ENCODE measurements around the gene TIMM9. TPM values are rescaled to one million over a fixed set of nuclear protein-coding genes. Genes with fewer than 3 reads are reported as not detected.

Gene TIMM9, protein sequence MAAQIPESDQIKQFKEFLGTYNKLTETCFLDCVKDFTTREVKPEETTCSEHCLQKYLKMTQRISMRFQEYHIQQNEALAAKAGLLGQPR
- 10 to 100 TPM; 35.4 to 84.5 TPM for total RNA-seq

DNA sequence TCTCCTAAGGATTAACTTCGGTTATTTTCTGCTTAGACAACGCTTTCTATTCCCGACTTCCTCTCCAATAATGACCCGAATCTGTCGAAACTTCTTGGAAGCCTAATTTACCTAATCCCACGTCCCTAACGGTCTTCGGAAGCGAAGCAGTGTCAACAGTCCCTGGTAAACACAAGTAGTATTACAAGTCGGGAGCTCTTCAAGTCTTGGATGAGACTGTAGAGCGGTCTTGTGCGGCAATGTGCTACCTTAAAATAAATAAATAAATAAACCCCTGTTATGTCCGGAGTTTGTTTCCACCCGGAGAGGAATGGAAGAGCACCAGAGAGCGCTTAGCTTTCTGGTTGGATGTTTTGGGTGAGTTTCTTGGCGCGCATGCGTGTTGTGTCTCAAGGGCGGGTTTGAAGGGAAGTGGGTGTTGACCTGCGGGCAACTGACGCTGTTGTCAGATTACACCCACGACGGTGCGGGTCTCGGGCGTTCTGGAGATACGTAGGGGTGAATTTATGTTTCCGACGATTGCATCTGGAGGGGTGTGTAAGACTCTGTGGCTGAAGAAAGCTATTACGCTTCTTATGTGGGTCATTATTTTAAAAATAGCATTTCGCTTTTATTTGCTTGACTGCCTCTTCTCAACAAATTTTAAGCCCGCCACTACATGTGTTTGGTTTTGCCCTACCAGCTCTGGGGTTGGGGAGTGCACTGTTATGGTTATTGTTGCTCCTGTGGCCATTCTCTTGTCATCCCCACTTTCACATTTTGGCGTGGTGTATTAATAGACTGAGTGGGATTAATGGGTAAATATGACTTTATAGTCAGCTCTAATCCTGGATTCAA is at the start of gene TIMM9, which contains the start of gene KIAA0586:
Gene TIMM9 (minus strand): TSS at position 251 of the 837 bp plus-strand sequence. CDS start 15,586 bp downstream, outside the sequence.
Gene KIAA0586 (plus strand): TSS at position 439 of the 837 bp plus-strand sequence. CDS start 546 bp downstream, outside the sequence.
- no peaks in the 10 kb centered on the region for H3K27me3 ChIP-seq
- H3K4me1 ChIP-seq = peaks cover 0 to 28% of the 10 kb centered on the region in 2 donors
- peaks cover 19% of the 10 kb centered on the region for H3K36me3 ChIP-seq
- peak within 1 kb of the TSS; percentile 92 to 97 for H3K27ac ChIP-seq
- DNase-seq (ENCODE audit: low spot score) = peak; percentile 97
- peak within 1 kb of the TSS; percentile 85 to 87 for H3K4me3 ChIP-seq
- H3K9me3 ChIP-seq = no peaks in the 10 kb centered on the region
- TF ChIP-seq, protein P1, sequence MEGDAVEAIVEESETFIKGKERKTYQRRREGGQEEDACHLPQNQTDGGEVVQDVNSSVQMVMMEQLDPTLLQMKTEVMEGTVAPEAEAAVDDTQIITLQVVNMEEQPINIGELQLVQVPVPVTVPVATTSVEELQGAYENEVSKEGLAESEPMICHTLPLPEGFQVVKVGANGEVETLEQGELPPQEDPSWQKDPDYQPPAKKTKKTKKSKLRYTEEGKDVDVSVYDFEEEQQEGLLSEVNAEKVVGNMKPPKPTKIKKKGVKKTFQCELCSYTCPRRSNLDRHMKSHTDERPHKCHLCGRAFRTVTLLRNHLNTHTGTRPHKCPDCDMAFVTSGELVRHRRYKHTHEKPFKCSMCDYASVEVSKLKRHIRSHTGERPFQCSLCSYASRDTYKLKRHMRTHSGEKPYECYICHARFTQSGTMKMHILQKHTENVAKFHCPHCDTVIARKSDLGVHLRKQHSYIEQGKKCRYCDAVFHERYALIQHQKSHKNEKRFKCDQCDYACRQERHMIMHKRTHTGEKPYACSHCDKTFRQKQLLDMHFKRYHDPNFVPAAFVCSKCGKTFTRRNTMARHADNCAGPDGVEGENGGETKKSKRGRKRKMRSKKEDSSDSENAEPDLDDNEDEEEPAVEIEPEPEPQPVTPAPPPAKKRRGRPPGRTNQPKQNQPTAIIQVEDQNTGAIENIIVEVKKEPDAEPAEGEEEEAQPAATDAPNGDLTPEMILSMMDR (IDR thresholded peaks at IDR 0.05) = no peak

DNA sequence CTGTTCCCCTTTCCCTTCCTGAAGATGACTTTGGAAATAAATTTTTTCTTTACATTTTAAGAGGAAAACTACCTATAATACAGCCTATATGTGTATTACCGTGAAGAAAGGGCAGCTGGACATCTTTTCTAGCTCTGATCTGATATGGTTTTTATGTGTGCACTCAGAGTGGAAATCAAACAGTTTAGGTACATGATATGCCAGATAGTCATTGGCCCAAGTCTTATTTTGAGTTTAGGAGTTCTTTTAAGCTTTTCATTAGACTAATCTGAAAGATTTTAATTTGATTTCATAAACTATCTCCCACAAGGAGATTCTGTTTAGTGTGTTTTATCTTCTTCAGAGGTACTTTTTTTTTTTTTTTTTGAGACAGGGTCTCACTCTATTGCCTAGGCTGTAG is 49.0 kb upstream of the TIMM9 start:
- TF ChIP-seq, protein P1 (IDR thresholded peaks at IDR 0.05) = no peak
- Histone ChIP-seq H3K4me3 (no peak overlapping the region), H3K36me3 (peaks cover 6% of the 10 kb centered on the region), H3K4me1 (no peaks in the 10 kb centered on the region), H3K27ac (no peak overlapping the region), H3K27me3 (no peaks in the 10 kb centered on the region), H3K9me3 (no peaks in the 10 kb centered on the region)
- no peak for DNase-seq (ENCODE audit: low spot score)

DNA sequence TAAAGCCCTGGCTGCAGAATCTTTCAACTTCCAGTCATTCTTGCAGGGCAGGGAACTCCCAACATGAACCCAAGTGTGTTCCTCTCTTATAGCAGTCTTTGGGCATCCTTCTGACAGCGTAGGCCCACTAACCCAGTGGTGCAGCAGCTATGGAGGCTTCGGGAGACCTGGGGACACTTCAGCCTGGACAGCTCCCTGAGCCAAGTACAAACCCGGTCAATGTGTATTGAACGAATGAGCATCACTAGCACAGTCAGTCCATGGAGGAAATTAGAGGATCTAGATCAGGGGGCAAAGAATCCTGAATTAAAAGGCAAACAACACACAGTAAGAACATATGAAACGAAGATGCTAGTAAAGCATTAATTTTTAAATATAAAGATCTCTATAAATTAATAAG is 42.0 kb upstream of the TIMM9 start:
- no peak for DNase-seq (ENCODE audit: low spot score)
- Histone ChIP-seq H3K27ac (no peak overlapping the region), H3K4me1 (no peaks in the 10 kb centered on the region), H3K4me3 (no peak overlapping the region), H3K9me3 (no peaks in the 10 kb centered on the region), H3K36me3 (peaks cover 33% of the 10 kb centered on the region), H3K27me3 (no peaks in the 10 kb centered on the region)
- TF ChIP-seq, protein P1 (IDR thresholded peaks at IDR 0.05) = no peak

DNA sequence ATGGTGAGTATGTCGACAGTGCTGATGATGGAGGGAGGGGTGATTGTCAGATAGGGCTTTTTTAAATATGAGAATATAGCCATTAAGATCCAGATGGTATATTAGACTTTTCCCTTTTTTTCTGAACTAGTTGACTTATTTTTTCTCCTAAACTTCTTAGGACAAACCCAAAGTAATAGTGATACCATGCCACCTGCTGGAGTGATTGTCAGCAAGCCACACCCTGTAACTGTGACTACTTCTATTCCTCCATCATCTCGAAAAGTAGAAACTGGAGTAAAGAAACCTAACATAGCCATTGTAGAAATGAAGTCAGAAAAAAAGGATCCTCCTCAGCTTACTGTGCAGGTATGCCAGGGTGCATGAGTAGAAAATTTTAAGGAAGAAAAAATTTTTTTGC is 40.2 kb upstream of the TIMM9 start:
- Histone ChIP-seq H3K4me3 (no peak overlapping the region), H3K9me3 (no peaks in the 10 kb centered on the region), H3K27ac (no peak overlapping the region), H3K4me1 (no peaks in the 10 kb centered on the region), H3K36me3 (peaks cover 33% of the 10 kb centered on the region), H3K27me3 (no peaks in the 10 kb centered on the region)
- no peak for DNase-seq (ENCODE audit: low spot score)
- TF ChIP-seq, protein P1 (IDR thresholded peaks at IDR 0.05) = no peak

DNA sequence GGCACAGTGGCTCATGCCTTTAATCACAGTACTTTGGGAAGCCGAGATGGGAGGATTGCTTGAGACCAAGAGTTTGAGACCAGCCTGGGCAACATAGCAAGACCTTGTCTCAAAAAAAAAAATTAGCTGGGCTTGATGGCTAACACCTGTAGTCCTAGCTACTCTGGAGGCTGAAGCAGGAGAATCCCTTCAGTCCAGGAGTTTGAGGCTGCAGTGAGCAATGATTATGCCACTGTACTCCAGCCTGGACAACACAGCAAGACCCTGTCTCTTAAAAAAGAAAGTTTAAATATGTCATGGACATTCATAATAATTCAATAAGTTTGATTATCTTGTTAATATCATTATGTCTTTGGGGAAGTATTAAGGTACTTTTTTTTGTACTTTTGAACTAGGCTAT is 39.1 kb upstream of the TIMM9 start:
- DNase-seq (ENCODE audit: low spot score) = no peak
- H3K4me3 ChIP-seq = no peak overlapping the region
- TF ChIP-seq, protein P1 (IDR thresholded peaks at IDR 0.05) = no peak
- H3K4me1 ChIP-seq = no peaks in the 10 kb centered on the region
- no peak overlapping the region for H3K27ac ChIP-seq
- H3K9me3 ChIP-seq = no peaks in the 10 kb centered on the region
- no peaks in the 10 kb centered on the region for H3K27me3 ChIP-seq
- peaks cover 41% of the 10 kb centered on the region for H3K36me3 ChIP-seq

Data from right atrium auricular region (tissue), 2 donors.